Measurements from ENCODE around the gene FAM13B.
"Not testable (repeated sequence)": the region's sequence is repeated elsewhere in the genome, so short reads cannot be mapped to it uniquely, and the experiment has no call there.

The FAM13B gene

DNA sequence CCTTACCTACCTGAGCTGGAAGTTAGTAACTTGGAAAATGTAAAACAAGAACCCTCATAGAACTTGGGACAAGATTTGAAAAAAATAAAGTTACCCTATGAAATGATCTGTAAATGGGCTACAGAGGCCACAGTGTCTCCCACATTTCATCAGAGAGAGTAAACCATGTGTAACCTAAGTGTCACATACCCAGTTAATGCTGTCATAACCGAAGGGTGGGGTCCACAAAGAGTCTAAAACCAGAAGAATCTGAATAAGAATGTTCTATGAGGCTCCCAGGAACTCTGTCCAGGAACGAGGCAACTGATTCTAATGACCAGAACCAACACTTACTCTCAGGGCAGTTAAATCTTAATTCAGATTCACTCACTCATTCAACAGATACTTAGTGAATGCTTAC lies 1.0 kb upstream of the FAM13B start:
- no peak for DNase-seq

DNA sequence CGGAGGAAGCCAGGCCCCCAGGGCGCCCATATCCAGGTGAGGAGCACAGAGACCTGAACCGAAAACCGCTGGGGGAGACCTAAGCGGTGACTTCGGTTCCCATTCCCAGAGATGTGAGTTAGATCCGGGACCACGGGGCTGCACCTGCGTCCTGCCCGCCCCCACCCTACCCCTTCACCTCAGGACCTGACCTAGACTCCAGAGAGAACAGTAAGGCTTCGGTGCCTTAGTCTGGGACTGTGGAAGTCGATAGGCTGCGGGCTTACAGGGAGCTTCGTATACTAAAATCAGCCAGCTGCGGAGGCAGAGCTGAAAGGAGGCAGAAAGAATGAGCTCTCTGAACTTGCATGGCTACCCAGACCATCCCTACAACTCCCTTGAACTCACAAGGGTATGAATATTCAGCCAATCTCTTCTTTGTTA lies 518 bp upstream of the FAM13B start:
- DNase-seq: no peak

DNA sequence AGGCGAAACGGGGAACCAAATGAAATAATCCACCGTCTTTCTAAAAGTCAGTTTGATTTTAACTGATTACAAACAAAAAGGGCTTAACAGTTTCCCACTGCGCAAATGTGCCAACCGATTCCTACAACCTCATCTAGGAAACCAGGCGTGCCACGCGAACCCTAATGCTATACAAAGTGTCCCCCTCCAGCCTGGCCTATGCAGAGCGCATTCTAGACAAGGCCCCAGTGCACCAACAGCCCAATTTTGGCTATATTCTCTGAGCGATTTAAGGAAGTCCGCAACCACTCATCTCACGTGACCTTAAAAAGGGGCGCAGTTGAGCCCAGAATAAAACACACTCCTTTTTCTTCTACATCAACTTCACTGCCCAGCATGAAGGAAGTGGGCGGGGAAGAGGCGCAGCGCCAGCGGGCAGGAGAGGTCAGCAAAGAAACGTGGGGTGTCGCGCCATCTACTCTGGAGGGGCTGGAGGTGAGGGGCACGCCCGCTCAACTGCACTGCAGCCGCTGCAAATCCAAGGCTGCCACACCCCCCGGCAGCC lies 779 bp downstream of the FAM13B start:
- no peak for DNase-seq

DNA sequence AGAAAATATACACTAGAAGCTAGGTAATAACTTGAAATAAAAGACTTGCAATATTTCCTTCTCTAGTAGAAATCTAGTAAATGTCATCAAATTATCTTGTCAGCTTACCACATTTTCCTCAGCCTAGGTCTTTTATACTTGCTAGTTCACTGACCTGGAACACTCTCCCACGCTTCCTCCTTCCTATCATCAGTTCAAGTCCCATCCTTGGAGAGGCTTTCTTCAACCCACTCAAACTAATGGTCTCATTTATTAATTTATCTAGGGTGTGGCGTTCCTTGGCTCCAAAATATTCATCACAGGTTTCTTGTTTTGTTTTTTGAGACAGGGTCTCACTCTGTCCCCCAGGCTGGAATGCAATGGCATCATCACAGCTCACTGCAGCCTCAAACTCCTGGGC lies 2.9 kb downstream of the FAM13B start:
- DNase-seq: no peak

DNA sequence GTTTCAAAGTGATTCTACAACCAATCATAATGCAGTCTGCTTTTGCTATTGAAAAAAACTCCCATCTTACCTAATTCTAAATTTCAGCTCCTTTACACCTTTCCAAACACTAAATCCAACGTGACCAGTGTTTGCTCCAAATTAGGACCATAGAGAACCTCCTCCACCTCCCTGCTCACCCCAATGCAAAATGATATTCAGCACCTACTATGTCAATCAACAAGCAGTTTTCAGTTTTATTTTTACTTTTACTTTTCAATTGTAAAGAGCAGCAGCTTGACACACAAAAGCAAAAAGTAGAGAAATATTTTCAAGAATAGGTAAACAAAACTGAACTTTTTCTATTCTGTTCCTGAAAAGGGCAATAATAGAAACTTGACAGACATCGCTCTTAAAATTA lies 3.4 kb downstream of the FAM13B start:
- DNase-seq: no peak

DNA sequence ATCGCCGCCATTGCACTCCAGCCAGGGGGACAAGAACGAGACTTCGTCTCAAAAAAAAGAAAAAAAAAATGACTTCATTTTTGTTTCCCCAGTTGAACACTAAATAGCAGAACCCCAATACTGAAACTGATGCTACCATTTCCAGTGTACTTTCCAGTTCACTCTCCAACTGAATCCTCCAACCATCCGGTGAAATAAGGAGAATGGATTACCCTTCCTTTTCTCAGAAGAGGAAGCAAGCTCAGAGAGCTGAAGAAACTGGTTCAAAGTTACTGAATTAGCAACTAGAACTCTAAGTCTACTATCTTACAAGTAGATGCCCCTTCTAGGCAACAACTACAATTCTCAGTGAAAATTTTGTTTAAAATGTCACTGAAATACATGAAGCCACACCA lies 3.9 kb downstream of the FAM13B start:
- no peak for DNase-seq

DNA sequence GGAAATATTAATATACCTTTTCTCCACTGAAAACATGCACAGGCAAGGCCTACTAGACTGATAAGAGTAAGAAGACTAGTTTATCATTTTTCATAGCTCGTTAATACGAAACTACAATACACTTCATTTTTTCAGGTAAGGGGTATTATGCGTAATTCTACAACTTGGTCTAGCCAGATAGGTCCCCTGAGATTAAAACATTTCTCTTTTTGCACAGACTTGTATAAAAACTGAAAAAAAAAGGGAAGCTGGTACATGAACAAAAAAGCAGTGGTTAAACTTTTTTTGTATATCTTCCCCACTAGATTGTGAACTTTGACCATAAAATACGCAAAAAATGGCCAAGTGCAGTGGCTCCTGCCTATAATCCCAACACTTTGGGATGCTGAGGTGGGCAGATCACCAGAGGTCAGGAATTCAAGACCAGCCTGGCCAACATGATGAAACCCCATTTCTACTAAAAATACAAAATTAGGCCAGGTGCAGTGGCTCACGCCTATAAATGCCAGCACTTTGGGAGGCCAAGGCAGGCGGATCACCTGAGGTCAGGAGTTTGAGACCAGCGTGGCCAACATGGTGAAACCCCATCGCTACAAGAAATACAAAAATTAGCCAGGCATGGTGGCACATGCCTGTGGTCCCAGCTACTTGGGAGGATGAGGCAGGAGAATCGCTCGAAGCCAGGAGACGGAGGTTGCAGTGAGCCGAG lies 4.5 kb downstream of the FAM13B start:
- DNase-seq: not testable (repeated sequence)

DNA sequence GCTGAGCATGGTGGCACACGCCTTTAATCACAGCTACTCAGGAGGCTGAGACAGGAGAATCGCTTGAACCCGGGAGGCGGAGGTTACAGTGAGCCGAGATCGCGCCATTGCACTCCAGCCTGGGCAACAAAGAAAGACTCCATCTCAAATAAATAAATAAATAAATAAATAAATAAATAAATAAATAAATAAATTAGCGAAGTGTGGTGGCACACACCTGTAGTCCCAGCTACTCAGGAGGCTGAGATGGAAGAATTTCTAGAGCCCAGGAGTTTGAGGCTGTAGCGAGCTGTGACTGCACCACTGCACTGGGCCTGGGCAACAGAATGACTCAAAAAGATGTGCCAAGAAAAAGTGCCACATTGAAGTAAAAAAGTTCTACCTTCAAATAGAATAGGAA lies 6.1 kb downstream of the FAM13B start:
- not testable (repeated sequence) for DNase-seq

DNA sequence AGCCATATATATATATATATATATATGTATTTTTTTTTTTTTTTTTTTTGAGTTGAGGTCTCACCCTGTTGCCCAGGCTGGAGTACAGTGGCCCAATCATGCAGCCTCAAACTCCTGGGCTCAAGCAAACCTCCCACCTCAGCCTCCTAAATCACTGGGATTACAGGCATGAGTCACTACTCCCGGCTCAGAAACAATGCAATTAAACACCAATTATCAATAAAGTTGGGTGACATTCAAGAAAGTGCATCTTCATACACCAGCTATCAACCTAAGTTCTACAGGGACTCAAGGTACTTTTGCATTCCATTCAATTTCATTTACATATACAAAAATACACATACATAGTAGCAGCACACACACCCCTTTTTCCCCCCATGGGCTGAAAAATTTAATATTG lies 7.6 kb downstream of the FAM13B start:
- DNase-seq: no peak

DNA sequence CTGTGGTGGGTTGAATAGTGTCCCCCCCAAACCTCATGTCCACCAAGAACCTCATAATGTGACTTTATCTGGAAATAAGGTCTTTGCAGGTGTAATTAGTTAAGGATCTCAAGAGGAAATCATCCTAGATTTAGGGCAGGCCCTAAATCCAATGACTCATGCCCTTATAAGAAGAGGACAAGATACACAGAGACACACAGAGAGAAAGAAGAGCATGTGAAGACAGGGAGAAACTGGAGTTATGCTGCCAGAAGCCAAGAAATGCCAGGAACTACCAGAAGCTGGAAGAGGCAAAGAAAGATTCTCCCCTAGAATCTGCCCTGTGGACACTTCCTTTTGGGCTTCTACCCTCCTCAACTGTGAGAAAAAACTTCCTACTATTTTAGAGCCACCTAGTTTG lies 8.8 kb downstream of the FAM13B start:
- DNase-seq: no peak

DNA sequence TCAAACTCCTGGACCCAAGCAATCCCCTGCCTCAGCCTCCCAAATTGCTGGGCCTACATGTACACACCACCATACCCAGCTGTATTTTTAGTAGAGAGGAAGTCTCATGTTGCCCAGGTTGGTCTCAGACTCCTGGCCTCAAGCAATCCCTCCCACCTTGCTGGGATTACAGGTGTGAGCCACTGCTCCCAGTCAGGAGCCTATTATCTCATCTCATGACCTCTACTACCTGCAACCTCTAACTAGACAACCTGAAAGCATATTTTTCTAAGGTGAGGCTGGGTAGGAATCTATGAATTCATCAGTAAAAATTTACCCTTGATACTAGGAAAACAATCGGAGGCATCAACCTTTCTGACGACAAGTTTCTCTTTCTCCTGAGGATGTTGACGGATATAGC lies 10.0 kb downstream of the FAM13B start:
- no peak for DNase-seq

DNA sequence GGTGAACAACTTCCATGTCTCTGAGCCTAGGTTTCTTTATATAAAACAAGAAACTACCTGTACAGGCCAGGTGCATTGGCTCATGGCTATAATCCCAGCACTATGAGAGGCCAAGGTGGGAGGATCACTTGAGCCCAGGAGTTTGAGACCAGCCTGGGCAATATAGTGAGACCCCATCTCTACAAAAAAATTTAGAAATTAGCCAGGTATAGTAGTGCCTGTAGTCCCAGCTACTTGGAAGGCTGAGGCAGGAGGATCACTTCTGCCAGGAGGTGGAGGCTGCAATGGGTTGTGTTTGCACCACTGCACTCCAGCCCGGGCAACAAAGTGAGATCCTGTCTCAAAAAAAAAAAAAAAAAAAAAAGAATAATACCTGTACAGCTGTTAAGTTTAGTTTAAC lies 11.1 kb downstream of the FAM13B start:
- no peak for DNase-seq

DNA sequence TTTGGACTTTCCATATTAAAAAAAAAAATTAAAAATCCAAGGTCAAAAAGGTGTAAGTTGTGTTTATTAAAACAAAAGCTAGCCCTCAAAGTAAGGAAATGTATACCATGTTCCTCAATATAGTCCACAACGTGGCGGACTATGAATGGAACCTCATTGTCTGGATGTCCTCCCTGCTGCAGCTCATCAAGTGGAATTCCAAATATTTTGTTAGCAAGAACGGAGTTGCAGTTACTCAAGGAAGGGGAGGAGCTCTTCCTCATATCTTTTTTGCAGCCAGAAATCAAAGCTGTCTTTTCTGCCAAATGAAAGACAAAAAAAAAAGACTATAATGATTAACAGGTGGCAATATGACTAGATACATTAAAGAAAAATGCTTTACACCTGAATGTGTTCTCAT lies 14.0 kb downstream of the FAM13B start:
- DNase-seq: no peak

DNA sequence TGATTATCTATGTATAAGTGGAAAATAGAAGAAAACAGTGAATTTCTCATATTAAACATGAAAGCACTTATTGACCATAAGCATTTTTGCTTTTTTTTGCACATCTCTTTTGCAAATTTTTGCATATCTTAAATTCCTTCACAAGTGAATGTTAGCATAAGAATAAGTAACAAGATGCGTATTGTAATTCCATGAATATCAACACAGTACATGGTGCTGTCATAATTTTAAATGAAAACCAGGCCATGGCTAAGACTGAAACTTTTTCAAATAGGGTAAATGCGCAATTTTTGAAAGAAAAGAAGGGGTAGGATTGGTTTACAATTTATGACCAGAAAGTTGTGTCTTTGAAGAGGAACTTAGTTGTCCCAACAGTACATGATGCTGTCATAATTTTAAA lies 17.0 kb downstream of the FAM13B start:
- no peak for DNase-seq

DNA sequence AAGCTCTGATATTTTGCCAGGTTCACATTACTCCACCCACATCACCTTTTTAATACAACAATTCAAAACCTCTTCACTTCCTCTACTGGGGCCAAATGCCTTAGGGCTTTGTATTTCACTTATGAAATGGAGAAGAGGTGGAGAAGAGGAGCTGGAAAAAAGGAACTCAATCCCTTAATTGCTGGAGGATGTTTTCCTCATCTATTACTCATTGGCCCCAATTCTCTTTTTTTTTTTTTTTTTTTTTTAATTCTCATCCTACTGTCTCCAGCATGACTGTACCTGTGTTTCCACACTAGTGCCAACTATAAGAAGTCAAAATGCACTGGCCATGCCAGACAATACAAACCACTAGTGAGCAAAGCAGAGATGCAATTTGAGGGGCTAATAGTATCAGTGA lies 20.9 kb downstream of the FAM13B start:
- DNase-seq: no peak

DNA sequence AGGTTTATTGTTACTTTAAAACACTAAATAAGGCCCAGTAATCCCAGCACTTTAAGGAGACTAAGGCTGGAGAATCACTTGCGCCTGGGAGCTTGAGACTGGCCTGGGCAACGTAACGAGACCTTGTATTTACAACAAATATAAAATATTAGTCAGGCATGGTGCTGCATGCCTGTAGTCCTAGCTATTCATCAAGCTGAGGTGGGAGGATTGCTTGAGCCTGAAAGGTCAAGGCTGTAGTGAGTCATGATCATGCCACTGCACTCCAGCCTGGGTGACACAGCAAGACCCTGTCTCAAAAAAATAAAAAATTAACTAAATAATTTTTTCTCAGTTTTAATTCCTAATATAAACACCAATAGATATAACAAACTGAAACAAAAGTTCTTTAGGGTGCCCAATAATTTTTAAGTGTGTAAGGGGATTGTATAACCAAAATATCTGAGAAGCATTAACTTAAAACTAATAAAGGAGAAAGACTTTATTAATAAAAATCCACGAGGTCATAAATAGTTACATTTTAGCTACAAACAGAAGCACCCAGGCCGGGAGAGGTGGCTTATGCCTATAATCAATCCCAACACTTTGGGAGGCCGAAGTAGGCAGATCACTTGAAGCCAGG lies 32.7 kb downstream of the FAM13B start:
- no peak for DNase-seq

DNA sequence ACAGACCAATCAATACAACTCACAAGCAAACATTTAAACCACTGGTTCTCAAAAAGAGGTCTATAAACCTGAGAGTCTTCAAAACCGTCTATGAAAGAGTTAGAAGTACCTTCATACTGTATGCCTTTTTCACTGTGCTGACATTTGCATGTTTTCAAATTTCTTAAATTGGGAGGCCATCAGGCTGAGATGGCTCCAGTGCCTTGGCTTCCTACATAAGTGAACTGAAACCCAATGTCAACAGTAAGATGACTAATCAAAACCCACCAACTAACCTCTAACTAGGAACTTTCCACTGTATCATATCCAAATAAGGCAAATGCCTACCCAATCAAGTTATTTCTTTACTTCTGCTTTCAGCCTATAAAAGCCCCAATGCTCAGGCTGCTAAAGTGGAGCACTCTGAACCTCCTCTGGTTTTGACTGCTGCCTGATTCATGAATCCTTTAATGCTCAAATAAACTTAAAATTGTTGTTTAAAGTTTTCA lies 35.1 kb downstream of the FAM13B start:
- peak in 1 of 2 donors; percentile 21 for DNase-seq

DNA sequence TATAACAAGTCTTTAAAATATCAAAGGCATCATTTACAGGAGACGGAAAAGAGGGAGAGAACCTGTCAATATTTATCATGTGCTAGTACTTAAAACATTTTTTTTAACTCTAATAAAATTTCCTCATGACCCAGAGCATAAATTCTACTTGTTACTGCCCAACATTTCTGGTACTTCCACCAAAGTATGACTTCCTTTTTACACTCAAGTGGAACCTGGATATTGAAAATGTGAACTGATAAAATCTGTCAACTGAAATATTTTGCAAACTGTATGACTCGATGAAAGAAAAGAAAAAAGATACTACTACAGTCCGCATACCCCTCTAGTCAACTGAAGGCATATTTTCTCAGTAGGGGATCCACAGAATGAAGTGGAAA lies 37.1 kb downstream of the FAM13B start:
- no peak for DNase-seq

DNA sequence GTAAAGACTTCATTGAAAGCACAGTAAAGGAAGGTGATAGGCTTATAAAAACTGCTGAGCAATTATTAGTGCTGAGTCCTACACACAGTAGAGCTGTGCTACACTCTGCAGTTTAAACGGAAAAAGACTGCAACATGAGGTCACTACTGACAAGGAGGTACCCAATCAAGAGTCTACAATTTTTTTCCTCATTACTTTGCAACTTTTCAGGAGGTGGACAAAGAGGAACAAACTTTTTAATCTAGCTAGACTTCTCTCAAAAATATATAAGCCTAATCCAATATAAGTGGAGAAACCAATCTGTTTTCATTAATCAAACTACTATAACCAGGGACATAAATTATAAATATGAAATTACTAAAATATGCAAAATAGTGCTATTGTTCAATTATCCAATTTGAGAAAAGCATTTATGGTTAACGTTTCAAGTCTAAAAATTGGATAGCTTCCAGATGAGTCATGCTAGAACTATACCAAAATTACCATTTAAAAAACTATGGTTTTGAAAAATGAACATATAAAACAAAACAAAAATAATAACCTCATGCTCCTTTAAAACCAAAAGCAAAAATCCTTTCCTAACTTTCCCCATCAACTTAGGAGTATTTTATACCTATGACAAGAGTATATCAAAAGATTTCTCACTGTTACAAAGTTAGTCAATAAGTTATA lies 37.7 kb downstream of the FAM13B start:
- DNase-seq: no peak

DNA sequence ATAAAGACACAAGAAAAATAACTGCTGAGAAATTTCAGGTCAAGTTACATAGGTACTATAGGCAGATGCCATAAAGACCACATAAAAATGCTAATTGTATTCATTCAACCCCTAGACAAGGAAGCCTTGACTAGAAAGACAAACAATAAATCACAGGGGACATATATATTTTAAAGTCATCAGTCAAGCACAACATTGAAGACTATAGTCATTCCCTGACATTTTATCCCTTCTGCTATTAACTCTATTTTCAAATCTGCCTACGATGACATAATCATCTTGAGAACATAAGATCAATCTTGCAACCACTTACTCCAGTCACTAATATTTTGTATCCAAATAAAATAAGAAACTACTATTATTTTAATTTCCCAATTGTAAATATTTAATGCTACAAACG lies 38.3 kb downstream of the FAM13B start:
- no peak for DNase-seq

DNA sequence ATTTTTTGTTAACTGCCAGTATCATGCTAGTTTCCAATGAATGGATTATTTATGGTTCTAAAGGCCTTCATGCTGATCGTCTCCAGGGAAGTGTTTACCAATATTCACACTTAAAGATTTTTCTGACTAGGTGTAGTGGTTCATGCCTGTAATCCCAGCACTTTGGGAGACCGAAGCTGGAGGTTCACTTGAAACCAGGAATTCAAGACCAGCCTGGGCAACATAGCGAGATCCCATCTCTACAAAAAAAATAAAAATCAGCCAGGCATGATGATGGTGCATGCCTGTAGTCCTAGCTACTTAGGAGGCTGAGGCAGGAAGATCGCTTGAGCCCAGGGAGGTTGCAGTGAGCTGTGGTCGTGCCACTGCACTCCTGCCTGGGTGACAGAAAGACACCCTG lies 43.5 kb downstream of the FAM13B start:
- DNase-seq: no peak

DNA sequence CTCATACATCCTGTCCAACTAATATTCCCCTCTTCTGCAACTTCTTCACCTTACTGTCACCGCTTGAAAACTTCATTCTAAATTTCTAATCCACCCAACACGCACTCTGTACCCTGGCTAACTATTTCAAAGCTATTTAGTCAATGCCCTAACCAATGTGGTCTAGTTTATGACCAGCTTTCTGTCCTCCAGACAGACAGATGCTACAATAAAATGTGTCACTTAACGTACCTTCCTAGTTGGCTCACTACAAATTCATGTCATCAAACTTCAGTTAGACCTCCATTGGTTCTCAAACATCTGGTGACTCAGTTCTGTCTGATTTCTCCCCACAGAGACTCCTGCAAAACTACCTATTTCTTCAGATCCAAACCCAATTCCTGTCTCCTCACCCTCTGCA lies 57.7 kb downstream of the FAM13B start:
- no peak for DNase-seq

DNA sequence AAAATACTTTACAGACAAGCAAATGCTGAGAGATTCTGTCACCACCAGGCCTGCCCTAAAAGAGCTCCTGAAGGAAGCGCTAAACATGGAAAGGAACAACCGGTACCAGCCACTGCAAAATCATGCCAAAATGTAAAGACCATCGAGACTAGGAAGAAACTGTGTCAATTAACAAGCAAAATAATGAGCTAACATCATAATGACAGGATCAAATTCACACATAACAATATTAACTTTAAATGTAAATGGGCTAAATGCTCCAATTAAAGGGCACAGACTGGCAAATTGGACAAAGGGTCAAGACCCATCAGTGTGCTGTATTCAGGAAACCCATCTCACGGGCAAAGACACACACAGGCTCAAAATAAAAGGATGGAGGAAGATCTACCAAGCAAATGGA lies 62.5 kb downstream of the FAM13B start:
- not testable (repeated sequence) for DNase-seq

DNA sequence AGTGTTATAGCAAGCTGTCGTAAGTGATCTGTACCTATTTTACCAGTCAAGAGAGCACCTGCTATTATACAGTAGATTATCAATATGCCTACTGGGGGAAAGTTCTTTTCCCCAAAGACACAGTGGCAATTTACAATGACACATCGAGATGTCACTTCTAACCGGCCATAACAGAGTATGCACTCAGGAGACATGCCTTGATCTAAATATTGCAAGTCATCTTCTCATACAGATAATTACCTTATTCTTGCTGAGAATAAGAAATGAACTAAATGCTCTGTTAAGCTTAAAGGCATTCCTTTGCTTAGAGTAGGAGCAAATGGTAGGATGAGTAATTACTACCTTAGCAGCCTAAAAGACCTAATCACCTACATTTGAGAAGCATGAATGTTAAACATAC lies 72.1 kb downstream of the FAM13B start:
- DNase-seq: no peak
